SK-N-MC (cell line): ENCODE measurements around the gene FAM131C.

Experiments used
- EZH2 ChIP-seq: fragments of 200-600 bp; sonication (generic); IDR thresholded peaks from one replicate; pipeline ENCODE4 v1.6.1; 2017; ENCODE audit warnings: antibody characterized with exemption
- FOXP2 ChIP-seq: optimal IDR thresholded peaks from 2 replicates; pipeline ENCODE3; 2011; ENCODE audit warnings: mild to moderate bottlenecking, moderate library complexity; ENCODE audit not compliant: insufficient read depth; ENCODE audit errors: extremely low read length, control extremely low read depth
- POLR2AphosphoS5 ChIP-seq: IDR thresholded peaks from 2 replicates; pipeline ENCODE4 v1.6.1; 2012; ENCODE audit warnings: mild to moderate bottlenecking, low read depth, low read length, borderline replicate concordance

DNA sequence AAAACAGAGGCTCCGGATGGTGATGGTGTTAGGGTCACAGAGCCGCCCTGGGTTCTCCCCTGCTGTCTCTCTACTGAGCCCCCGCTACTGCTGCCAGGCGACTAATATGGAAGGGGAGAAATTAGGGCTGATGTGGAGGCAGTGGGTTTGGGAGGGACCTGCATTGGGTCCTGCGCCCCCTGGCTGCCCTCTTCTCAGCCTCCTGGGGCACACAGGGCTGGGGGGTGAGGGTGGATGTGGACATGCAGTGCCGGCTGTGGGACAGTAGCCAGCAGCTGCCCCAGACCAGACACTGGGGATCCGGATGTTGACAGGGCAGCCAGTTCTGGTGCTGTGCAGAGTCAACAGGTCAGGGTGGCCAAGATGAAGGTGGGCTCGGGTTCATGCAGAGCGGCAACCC is 31.4 kb downstream of the FAM131C start:
- no peak for TF ChIP-seq EZH2
- TF ChIP-seq POLR2AphosphoS5: no peak
- TF ChIP-seq FOXP2: no peak
